Muscle of leg (tissue), 11 donors: ENCODE results near the gene ARID4B. TPM values are rescaled to one million over a fixed set of nuclear protein-coding genes. Genes with fewer than 3 reads are reported as not detected.
A peak's percentile ranks its signal among the peaks of the same experiment; 100 is the strongest.

Experiments used
- DNase-seq: peaks from one replicate; pipeline ENCODE4 v3.0.0; 2013
- H3K27ac ChIP-seq: one replicate; pipeline ENCODE4 v1.5.1; 2013; ENCODE audit warnings: mild to moderate bottlenecking, low read length, control low read depth
- H3K27me3 ChIP-seq: one replicate; pipeline ENCODE4 v1.6.1; 2013; ENCODE audit warnings: low read length; ENCODE audit not compliant: control insufficient read depth, insufficient read depth
- H3K36me3 ChIP-seq: one replicate; pipeline ENCODE4 v1.6.1; 2013; ENCODE audit warnings: low read length; ENCODE audit not compliant: control insufficient read depth, insufficient read depth
- H3K4me1 ChIP-seq: one replicate; pipeline ENCODE4 v1.6.1; 2013; ENCODE audit warnings: low read length; ENCODE audit not compliant: control insufficient read depth, insufficient read depth
- H3K4me3 ChIP-seq: one replicate; pipeline ENCODE4 v1.5.1; 2013; ENCODE audit warnings: low read length, control low read depth
- H3K9me3 ChIP-seq: replicated peaks from 2 replicates; pipeline ENCODE4 v1.6.1; 2013; ENCODE audit warnings: low read depth, low read length; ENCODE audit not compliant: control insufficient read depth
- WGBS: methylation state at CpG from one replicate; pipeline ENCODE4 v1.1.5; 2013; ENCODE audit warnings: missing lambda C conversion rate; ENCODE audit not compliant: insufficient coverage; 5-methylcytosine and 5-hydroxymethylcytosine counted together
- polyA plus RNA-seq, 8 donors: library from polyadenylated mRNA; unstranded; fragments of 120-200 nt; gene quantifications; one replicate each; pipeline versions ENCODE4 v1.2.1 to v1.2.3, GENCODE V29; 2013; ENCODE audit warnings: inconsistent platforms in 1 of 8, low replicate concordance in 1 of 8; ENCODE audit not compliant: insufficient read length in 8 of 8, insufficient read depth in 1 of 8
- total RNA-seq: library from RNA; stranded (reverse); fragments of 120-200 nt; gene quantifications from one replicate; pipeline ENCODE4 v1.2.4, GENCODE V29; 2013

The ARID4B gene
- total and polyA plus RNA-seq, 9 donors, result 15.2 to 26.5 (median 20.9) TPM

DNA sequence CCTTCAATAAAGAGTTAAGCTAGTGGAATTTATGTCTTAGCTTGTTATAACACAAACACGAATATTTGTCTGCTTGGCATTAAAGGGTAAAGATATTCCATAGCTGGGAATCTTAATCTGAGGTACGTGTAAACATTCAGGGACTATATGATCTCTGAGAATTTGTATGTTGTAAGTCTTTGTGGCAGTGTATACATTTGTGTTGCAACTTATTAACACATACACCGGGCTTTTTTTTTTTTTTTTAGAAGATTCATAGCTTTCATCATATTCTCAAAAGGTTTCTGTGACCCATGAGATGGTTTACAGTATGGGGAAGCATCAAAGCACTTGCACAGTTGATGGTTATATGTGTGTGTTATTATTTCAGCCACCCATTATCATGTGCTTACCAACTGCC lies 3.4 kb upstream of the ARID4B start:
- WGBS, result no CpG with 5 or more reads among the region's 3 CpGs
- Histone ChIP-seq H3K4me1 (peaks cover 4% of the 10 kb centered on the region), H3K36me3 (peaks cover 5% of the 10 kb centered on the region), H3K9me3 (no peaks in the 10 kb centered on the region), H3K4me3 (no peak overlapping the region), H3K27ac (no peak overlapping the region), H3K27me3 (no peaks in the 10 kb centered on the region)
- no peak for DNase-seq

DNA sequence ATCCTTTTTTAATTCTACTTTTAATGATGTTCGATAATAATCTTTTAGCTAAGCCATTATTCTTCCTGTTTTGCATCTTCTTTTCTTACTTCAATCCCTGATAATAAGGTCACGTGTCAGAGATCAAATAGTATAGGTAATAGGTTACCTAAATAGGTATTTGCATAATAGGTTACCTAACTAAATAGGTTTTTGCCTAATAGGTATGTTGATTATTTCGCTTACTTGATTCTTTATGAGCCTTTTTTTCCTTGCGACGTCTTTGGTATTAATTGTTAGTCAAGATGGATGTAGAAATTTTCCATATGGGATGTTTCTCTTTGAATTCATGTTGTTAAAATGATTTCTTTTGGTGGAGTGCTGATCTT lies 2.9 kb upstream of the ARID4B start:
- peaks cover 4% of the 10 kb centered on the region for H3K4me1 ChIP-seq
- no peaks in the 10 kb centered on the region for H3K9me3 ChIP-seq
- no CpG with 5 or more reads among the region's 5 CpGs for WGBS
- DNase-seq, result no peak
- H3K27ac ChIP-seq, result no peak overlapping the region
- no peak overlapping the region for H3K4me3 ChIP-seq
- H3K27me3 ChIP-seq, result no peaks in the 10 kb centered on the region
- peaks cover 3% of the 10 kb centered on the region for H3K36me3 ChIP-seq

DNA sequence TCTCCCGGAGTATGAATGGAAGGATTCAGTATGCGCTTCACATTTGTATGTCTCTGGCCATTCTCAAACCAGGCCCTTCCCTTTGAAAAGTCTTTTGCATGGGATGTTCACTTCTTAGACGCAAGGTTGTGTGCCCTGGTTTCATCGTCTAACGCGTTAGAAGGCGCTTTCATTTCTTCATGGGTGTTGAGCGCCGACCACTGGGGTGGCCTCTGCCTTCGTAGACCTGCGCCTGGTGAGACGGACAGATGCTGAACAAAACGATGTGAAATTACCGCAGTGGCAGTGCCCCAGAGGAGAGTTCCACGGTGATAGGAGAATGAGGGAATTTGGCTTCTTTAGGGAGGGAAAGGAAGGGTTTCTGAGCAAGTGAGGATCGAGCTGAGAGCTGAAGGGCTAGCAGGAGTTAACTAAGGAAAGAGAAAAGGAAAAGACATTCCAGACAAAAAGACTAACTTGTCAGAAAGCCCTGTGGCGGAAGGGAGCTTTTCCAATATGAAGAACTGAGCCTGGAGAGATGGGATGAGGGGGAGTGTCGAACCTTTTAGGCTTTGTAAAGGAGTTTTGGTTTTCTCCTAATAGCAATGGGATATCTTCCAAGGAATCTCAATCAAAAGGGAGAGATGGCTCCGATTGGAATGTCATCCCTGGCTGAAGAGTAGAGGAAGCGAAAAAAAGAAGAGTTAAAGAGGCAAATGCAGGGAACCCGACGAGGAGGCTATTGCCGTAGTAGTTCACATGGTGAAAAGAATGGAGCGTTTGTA lies 1.3 kb upstream of the ARID4B start:
- Histone ChIP-seq H3K4me3 (peak overlapping the region; percentile 69), H3K4me1 (peaks cover 4% of the 10 kb centered on the region), H3K9me3 (no peaks in the 10 kb centered on the region), H3K27ac (peak overlapping the region; percentile 99), H3K27me3 (no peaks in the 10 kb centered on the region), H3K36me3 (no peaks in the 10 kb centered on the region)
- 1% methylated on average over 24 of the region's 24 CpGs for WGBS
- peak; percentile 44 for DNase-seq

DNA sequence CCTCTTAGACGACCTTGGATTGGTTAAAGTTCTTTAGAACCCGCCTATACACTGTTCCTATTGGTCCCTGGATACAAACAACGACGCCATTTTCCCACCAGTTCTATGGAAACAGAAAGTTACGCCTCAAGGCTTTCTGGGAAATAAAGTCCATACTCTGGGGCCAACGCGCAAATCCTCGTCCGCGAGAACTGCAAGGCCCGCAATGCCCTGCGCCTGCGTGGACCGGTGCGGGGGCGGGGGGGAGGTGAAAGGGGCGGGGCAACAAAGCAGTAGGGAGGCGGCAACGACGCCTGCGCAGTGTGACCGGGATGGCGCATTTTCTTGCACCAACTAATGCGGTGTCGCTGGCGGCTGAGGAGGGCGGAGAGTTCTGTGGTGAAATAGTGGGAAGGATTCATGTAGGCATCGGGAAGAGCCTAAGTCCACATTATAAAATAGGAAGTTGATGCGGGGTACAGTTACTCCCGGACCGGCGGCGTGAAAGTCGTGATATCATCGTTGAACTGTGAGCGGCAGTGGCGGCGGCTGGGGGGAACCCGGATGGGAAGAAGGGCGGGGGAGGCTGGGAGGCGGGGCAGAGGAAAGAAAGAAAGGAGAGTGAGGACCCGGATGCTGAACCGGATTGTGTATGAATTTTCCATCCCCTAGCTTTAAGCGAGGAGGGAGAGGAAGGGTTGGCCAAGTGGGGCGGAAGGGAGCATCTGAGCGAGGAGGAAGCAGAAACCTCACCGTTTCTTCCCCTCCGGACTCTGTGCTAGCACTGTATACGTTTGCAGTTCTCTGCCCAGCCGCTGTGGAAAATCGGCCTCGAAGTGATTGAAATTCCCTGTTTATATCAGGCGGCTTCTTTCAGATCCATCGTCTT lies 526 bp upstream of the ARID4B start, which contains the start of gene GGPS1:
Gene GGPS1 (plus strand): TSS at position 300 of the 868 bp plus-strand sequence. CDS start 6,695 bp downstream, outside the sequence.
- Histone ChIP-seq H3K27ac (peak within 1 kb of the TSS; percentile 99), H3K4me1 (peaks cover 4% of the 10 kb centered on the region), H3K27me3 (no peaks in the 10 kb centered on the region), H3K36me3 (peaks cover 2% of the 10 kb centered on the region), H3K4me3 (peak within 1 kb of the TSS; percentile 98), H3K9me3 (no peaks in the 10 kb centered on the region)
- DNase-seq, result peak; percentile 100
- 2% methylated on average over 47 of the region's 54 CpGs for WGBS

DNA sequence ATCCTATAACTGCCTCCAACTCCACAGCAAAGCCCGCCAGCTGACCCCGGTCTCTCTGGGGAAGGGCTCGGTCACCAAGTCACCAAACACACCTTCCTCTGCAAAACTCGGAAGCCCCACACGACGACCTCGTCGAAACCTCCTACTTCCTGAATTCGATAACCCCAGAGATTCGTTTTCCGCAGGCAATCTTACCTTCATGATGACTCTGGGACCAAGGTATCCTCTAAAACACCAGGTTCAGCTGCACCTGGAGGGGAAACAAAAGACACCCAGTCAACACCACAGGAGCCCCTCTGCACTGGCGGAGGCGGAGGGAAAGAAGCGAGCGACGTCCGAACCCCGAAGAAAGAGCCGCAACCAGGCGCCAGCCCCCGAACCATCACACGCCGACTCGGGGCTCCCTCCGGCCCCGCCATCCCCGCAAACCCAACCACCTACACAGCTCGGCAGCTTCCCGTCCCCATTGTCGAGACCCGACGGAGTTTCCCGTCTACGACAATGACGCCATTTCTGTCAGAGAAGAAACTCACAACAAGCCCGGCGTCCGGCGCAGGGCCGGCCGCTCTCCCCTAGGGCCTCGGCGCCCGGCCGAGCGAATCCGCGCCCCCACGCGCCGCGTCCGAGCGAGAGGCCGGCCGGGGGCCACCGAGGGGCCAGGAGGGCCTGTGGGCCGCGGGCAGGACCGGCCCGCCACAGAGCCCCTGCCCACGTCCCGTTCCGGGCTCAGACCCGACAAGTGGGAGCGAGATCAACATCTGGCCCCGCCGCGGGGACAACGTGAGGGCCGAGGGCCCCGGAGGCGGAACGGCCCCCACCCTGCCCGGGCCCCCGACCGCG lies 1.0 kb downstream of the ARID4B start:
- Histone ChIP-seq H3K36me3 (peaks cover 2% of the 10 kb centered on the region), H3K9me3 (no peaks in the 10 kb centered on the region), H3K27me3 (no peaks in the 10 kb centered on the region), H3K4me1 (peaks cover 4% of the 10 kb centered on the region), H3K4me3 (peak overlapping the region; percentile 98), H3K27ac (peak overlapping the region; percentile 99)
- WGBS, result under 1% methylated on average over 72 of the region's 78 CpGs
- DNase-seq, result peak; percentile 63

DNA sequence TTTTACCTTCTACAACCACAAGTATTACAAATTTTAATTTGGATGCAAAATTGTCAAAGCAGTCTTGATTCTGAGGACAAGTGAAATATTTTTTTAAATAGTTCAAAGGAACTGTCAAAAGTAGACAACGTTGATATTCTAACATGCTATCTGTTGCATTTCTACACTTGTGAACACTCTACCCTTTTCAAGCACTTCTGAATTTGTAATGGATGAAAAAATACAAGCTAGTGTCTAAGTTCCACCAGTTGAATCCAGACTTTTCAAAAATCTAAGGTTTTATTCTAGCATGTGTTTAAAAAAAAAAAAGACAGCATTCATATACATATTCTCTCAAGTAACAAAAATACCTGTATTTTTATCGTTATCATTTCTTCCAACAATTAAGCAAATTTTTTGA lies 2.1 kb downstream of the ARID4B start:
- peaks cover 4% of the 10 kb centered on the region for H3K4me1 ChIP-seq
- H3K9me3 ChIP-seq, result no peaks in the 10 kb centered on the region
- H3K27me3 ChIP-seq, result no peaks in the 10 kb centered on the region
- no CpG with 5 or more reads among the region's 2 CpGs for WGBS
- no peak overlapping the region for H3K27ac ChIP-seq
- H3K36me3 ChIP-seq, result peaks cover 2% of the 10 kb centered on the region
- no peak for DNase-seq
- H3K4me3 ChIP-seq, result peak overlapping the region; percentile 98

DNA sequence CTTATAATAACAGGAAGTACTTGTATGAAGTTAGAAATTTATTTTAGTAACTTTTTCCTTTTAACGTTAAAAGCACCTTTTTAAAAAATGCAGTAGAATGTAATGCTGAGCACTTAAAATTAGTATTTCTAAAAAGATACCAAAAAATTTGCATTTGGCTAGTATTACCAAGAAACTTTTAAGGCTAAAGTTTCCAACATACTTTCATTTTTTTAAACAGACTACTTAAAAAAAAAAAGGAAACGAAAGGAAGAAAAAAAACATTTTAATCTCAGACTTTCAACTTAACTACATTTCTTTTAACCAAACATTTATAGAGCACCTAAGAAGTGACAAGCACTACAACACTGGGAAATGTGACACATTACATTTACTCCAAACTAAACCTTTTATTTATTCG lies 2.8 kb downstream of the ARID4B start:
- Histone ChIP-seq H3K27me3 (no peaks in the 10 kb centered on the region), H3K27ac (no peak overlapping the region), H3K9me3 (no peaks in the 10 kb centered on the region), H3K36me3 (peaks cover 2% of the 10 kb centered on the region), H3K4me1 (peaks cover 2% of the 10 kb centered on the region), H3K4me3 (no peak overlapping the region)
- no CpG with 5 or more reads among the region's 3 CpGs for WGBS
- DNase-seq, result no peak

DNA sequence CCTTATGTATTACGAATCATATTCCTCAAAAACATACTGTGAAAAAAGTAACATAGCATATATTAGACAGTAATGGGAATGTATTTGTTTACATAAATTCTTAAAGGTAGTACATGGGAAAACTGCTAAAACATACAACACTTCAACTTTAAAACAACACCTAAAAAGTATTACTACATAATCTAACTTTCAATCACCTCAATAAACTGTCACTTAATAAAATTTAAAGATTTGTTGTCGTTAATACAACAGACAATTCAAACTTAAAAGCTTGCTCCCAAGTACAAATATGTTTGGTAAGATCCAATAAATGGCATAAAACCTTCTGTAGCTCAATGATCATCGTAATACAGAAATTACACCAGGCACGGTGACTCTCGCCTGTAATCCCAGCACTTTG lies 3.7 kb downstream of the ARID4B start:
- 93% methylated on average over 3 of the region's 5 CpGs for WGBS
- no peak for DNase-seq
- Histone ChIP-seq H3K36me3 (peaks cover 3% of the 10 kb centered on the region), H3K27me3 (no peaks in the 10 kb centered on the region), H3K4me1 (no peaks in the 10 kb centered on the region), H3K27ac (no peak overlapping the region), H3K4me3 (no peak overlapping the region), H3K9me3 (no peaks in the 10 kb centered on the region)

DNA sequence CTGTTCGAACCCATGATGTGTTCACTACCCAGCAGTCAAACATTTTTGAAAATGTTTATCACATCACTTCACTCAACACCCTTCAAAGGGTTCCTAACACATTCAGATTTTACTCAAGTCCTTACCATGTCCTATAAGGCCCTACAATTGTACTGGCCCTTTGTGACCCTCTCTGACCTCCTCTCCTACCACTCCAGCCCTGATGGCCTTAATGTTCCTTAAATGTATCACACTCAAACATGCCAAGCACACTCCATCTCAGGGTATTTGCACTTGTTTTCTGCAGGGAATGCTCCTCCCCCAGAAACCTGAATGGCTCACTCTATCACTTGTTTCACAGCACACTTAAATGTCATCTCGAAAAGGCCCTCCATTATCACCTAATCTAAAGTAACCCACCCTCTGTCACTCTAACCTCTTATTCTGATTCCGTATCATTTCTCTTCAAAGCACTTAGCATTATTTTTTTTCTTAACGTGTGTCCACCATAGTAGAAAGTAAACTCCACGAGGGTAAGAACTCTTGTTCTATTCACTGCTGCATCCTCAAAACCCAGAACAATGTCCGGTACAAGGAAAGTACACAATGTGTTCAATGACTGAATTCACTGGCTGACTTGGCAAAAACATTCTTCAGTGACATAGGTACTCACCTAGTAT lies 7.3 kb downstream of the ARID4B start:
- DNase-seq, result no peak
- H3K4me3 ChIP-seq, result no peak overlapping the region
- WGBS, result 90% methylated on average over 5 of the region's 6 CpGs
- H3K4me1 ChIP-seq, result no peaks in the 10 kb centered on the region
- H3K36me3 ChIP-seq, result peaks cover 11% of the 10 kb centered on the region
- H3K9me3 ChIP-seq, result no peaks in the 10 kb centered on the region
- H3K27ac ChIP-seq, result no peak overlapping the region
- H3K27me3 ChIP-seq, result no peaks in the 10 kb centered on the region
